GM21526 (cell line): ENCODE measurements around the gene PRMT2.
"Not testable (repeated sequence)": the region's sequence is repeated elsewhere in the genome, so short reads cannot be mapped to it uniquely, and the experiment has no call there.

Experiments used
- ATAC-seq: cut with Tn5 transposase; IDR thresholded peaks from one replicate; pipeline ENCODE4 v1.9.1; 2021; ENCODE audit warnings: moderate library complexity; ENCODE audit not compliant: unreplicated experiment, low FRiP score

Gene PRMT2

DNA sequence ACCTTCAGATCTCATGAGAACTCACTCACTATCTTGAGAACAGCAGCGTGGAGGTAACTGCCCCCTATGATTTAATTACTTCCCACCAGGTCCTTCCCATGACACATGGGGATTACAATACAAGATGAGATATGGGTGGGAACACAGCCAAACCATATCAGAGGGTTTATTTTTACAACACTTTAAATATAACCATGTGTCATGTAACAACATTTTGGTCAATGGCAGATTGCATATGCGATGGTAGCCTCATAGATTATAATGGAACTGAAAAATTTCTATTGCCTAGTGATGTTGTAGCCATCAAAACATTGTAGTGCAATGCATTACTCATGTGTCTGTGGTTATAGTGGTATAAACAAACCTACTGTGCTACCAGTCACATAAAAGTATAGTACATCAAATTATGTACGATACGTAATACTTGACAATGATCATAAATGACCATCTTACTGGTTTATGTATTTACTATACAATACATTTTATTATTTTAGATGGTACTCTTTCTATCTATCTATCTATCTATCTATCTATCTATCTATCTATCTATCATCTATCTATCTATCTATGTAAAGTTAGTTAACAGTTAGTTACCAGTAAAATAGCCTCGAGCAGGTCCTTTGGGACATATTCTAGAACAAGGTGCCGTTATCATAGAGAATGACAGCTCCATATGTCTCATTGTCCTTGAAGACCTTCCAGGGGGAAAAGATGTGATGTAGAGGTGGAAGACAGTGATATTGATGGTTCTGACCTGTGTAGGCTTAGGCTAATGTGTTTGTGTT is 18.0 kb upstream of the PRMT2 start:
- ATAC-seq, result no peak

DNA sequence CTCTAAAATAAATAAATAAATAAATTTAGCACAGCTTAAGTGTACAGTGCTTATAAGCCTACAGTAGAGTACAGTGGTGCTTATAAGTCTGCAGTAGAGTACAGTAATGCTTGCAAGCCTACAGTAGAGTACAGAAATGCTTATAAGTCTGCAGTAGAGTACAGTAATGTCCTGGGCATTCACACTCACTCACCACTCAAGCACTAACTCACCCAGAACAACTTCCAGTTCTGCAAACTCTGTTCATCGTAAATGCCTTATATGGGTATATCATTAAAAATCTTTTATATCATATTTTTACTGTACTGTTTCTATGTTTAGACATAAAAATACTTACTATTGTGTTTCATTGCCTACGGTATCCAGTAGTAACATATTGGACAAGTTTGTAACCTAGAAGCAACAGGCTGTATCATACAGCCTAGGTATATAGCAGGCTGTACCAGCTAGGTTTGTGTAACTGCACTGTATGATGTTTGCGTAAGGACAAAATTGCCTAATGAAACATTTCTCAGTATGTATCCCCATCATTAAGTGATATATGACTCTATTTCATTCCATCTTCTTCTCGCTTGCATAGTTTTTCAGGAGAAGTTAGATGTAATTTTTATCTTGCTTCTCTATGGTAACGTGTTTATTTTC is 16.6 kb upstream of the PRMT2 start:
- no peak for ATAC-seq

DNA sequence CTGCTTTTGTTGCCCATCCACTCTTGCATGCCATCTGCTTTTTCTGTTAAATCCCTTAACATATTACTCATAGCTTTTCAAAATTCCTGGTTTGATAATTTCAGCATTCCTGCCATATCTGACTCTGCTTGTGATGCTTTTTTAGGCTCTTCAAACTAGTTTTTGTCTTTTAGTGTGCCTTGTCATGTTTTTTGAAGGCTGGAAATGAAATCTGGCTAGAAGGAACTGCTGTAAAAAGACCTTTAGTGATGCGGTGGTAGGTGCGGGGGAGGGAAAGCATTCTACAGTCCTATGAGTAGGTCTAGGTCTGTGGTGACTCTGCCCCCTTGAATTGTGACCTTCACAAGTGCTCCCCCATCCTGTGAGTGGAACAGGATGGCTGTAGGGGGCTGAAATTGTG is 15.6 kb upstream of the PRMT2 start:
- no peak for ATAC-seq

DNA sequence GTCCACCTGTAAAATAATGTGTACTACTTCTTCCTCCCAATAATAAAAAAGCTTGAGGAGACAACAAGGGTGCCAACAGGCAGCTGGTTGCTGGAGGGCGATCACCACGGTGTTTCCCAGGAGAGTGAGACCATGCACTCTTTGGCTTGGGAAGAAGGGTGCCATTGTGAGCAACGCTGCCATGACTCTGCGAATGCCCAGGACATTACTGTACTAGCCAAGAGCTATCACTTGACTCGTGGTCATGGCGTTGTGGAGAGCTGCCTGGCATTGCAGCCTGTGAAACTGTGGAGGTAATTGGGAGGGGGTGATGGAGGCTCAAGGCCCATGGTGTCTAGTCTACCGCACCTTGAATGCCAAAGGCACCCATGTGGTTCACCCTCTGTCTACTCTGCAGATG is 14.6 kb upstream of the PRMT2 start:
- ATAC-seq, result no peak

DNA sequence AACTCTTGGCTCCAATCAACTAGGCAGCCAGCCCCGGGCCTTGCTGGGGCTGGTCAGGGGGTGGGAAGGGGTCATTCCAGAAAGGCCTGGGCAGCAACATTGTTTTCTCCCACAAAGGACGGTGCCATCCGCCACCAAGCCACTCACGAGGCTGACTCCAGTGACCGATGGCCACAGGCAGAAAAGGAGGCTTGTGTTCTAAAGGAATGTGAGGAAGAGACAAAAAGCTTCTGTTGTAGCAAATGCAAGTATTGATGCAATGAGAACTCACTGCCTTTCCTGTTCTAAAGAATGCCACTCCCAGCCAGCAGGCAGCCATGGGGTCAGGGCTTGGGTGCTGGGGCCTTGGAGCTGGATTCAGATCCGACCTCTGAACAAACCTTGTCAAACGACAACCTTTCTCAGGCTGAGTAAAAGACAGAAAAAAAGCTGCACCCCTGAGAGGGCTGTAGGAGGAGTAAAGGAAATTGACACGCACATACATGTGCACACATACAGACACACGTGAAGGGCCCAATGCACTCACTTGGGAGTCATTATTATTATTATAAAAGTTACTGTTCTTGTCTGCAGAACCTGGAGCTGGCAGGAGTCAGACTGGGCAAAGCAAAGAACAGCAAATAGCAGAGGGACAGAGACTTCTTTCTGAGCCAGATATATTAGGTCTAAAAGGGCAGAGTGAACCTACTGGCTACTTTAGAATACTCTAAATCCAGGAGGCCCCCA is 13.9 kb upstream of the PRMT2 start:
- no peak for ATAC-seq

DNA sequence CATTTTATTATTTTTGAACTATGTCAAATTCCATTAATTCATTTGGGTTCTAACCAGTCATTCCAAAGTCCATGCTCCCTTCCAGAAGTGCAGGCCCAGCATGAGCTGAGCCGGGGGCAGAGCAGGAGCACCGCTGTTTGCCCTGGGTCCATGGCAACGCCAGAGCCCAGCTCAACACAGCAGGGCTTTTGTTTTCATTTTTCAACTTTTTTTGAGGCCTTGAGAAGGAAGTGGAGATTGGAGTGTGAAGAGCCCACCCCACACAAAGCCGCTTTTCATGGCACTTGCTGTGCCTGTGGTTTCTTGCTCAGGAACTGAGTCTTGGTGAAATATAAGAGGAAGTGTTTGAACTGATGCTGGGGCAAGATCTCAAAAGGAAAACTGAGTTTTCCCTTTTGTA is 13.2 kb upstream of the PRMT2 start:
- ATAC-seq, result no peak

DNA sequence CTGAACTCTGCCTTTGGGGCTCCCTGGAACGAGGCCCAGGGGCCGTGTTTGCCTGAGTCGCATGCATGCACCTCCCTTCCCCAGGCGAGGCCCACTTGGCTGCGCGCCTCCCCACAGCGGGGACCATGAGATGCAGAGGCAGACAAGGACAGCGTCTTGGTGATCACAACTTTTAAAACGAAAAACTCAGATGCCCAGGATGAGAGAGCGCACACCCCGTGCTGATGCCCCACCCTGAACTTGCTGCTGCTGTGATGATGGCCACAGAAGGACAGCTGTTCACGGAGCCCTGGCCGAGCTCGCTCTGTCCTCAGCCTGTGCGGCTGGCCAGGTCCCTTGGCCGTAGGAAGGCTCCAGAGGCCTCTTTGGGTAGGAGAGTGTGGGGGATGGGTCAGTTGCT is 11.4 kb upstream of the PRMT2 start:
- ATAC-seq, result no peak

DNA sequence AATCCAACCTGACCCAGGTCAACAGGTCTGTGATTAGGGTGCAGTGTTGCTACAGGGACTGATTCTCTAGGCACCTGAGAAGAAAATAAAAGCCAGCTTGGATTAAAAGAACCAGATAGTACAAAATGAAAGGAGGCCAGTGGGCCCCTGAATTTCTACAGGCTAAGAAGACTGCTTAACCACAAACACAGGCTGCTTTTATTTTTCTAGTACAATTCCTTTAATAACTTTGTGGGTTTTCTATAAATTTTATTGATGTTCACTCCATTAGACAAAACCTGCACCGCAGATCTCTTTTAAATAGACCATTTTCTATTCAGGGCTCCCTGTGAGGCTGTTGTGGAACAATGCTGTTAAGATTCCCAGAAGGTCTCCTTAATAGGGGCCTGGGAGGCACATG is 9.7 kb upstream of the PRMT2 start:
- ATAC-seq, result no peak

DNA sequence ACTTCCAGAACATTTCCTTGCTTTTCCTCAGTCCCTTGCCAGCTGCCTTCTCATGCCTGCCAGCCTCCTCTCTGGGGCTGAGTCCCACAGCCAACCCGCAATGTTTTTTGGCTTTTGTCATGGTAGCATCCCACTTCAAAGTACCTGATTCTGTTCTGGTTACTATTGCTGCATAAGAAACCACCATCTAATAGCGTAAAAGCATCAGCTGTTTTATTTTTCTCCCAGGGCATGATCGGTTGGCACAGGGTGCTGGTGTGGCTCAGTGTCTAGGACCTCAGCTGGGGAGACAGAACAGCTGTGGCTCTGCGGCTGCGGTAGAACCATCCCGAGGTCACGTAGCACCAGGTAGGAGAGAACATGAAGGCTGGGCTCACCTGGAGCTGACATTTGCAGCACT is 8.9 kb upstream of the PRMT2 start:
- ATAC-seq, result no peak

DNA sequence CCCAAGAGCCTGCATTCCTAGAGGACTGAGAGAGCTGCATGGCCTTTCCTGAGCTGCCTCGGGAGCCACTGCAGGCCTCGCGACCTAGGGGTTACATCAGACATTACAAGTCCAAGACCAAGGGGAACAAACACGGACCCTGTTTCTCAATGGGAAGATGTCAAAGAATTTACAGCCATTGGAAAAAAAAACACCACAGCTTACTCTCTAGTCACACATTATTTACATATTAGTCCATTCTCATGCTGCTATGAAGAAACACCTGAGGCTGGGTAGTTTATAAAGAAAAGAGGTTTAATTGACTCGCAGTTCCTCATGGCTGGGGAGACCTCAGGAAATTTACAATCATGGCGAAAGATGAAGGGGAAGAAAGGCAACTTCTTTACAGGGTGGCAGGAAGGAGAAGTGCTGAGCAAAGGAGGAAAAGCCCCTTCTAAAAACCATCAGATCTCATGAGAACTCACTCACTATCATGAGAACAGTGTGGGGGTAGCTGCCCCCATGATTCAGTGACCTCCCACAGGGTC is 8.4 kb upstream of the PRMT2 start:
- no peak for ATAC-seq

DNA sequence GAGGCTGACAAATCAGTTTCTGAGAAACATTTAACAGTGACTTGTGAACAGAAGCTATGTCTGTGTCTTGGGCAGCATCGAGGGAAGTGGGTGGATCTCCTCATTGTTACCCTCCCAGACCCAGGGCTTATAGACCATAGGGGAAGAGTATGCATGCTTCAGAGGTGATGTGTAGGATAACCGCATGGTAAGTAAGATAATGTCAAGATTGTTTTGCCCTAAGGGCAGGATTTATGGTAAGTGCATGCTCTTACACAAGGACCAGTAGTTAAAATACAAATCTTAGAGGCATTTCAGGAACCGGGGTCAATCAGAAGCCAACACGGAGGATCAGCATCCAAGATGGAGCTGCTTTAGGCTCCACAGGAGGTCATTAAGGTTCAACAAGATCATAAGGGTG is 7.7 kb upstream of the PRMT2 start:
- no peak for ATAC-seq

DNA sequence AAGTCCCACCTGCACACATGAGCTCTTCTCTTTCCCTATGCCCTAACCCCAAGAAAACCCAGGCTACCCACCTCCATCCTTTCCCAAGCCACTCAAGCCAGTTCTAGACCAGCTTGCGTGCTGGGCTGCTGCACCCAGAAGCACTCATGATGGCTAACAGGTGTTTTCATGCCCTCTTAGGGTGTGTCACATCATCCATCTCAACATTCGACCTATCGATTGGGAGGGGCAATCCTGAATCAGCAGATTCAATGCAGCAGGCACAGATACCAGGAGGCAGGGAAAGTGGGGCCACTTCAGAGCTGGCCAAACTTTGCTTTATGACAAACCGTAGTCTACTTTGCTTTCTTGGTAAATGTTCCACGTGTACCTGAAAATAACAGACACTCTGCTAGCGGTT is 6.6 kb upstream of the PRMT2 start:
- no peak for ATAC-seq

DNA sequence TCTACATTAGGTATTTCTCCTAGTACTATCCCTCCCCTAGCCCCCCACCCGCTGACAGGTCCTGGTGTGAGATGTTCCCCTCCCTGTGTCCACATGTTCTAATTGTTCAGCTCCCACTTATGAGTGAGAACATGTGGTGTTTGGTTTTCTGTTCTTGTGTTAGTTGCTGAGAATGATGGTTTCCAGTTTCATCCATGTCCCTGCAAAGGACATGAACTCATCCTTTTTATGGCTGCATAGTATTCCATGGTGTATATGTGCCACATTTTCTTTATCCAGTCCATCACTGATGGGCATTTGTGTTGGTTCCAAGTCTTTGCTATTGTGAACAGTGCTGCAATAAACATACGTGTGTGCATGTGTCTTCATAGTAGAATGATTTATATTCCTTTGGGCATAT is 4.6 kb upstream of the PRMT2 start:
- not testable (repeated sequence) for ATAC-seq

DNA sequence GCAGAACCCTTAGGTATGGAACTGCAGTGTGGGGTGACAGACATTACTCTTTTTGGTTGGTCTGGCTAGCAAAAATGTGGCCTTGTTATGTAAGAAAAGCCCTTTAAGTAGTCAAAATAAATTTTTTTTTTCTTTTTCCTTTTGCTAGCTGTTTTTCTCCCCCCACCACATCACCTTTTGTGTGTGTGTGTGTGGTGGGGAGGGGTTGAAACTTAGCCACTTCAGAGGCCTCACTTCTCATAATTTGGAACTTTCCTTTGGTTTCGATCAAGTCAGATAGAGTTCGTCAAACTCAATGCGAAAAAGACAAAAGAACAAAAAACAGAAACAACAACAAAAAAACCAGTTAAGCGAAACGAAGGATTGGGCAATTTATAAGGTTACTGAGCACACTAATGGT is 1.9 kb upstream of the PRMT2 start:
- ATAC-seq, result no peak

DNA sequence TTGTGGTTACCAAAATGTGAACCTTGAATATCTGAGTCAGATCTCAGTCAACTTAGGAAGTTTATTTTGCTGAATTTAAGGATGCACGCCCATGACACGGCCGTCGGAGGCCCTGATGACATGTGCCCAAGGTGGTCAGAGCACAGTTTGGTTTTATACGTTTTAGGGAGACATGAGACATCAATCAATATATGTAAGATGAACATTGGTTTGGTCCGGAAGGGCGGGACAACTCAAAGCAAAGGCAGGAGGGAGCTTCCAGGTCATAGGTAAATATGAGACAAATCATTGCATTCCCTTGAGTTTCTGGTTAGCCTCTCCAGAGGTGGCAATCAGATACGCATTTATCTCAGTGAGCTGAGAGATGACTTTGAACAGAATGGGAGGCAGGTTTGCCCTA is 1.0 kb upstream of the PRMT2 start:
- ATAC-seq, result no peak

DNA sequence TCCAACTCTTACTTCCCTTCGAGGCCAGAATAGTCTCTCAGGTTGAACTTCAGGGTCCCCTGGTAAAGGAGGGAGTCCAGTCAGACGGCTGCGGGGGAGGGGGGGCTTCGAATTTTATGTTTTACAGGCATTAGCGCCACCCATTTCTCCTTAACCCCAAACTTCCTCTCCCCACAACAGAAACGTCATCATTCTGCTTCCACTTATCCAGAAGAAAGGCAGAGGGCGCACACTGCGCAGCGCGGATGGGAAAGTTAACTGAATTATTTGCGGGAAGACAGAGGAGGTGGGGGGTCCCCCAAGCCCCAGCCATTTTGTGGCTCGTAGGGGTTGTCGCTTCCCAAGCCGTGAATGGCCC is 529 bp upstream of the PRMT2 start:
- ATAC-seq, result peak; percentile 11

DNA sequence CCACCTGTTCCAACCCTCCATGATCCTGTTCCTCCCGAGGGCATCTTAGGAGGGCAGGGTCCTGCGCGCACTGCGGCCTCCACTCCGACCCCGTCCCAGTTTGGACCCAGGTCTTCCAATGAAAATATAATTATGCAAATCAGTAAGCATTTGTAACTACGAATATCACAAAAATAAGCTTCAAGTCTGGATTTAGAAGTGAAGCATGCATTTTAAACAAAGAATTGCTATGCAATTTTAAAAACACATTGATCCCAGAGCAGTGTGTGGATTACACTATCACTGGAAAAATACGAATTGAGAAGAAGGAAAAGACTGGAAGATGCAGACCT is 673 bp downstream of the PRMT2 start:
- no peak for ATAC-seq

DNA sequence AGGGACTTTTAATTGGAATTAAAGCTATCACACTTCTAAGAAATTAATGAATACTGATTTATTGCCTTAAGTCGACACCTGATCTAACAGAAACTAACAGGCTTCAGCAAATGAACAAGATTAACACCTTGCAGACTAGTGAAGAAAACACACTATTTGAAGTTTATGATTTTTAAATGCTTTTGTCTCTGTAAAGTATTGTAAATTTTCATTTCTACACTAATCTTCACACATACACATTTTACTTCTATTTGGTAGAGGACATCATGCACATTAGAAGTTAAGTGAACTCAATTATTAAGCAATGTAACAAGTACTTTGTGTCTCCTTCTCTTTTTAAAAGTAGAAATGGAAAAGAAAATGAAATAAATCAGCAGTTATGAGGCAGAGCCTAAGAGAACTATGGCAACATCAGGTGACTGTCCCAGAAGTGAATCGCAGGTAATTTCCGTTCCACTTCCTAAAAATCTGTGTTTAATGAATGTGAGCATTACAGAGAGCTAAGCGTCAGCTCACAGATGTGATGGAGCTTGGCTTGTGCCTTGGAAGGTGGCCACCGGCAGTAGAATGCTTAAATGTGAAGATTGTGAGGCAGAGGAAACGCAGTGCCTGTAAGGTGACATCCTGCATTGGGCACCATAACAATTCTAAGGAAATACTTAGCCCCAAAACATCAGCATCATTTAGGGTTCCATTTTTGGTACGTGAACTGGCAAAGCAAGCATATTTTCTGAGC is 1.2 kb downstream of the PRMT2 start:
- ATAC-seq, result no peak

DNA sequence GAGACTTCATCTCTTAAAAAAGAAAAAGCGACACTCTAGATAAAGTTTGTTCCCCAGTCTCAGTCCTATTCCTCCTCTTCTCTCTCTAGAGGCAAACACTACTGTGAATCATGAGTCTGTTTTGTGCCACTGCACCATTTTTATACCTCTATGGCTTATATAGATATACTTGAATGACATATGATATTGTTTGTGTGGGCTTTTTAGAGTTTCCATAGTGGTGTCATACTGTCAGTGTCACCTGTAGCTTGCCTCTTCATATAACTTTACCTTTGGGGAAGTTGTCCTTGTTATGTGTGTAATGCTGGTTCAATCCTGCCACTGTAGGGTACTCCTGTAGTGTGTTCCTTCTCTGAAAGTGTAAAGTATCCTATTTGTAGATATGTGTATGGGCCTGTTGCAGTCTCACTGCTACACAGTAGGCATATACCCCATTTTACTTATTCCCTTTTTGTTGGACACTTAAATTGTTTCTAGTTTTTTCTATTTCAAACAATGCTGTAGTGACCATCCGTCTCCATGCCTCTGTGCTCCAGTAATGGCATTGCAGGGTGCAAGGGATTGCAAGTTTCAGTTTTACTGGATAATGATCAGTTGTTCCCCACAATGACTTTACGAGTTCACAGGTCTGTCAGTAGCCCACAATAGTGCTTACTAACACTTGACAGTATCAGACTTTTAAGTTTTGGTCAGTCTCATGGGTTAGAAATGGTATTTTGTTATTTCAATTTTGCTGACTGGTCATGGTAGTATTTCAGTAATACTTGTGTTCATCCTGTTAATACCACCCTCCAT is 2.7 kb downstream of the PRMT2 start:
- no peak for ATAC-seq
